Glutamatergic neuron (in vitro differentiated cells): ENCODE data around the gene POLR2A. TPM values are rescaled to one million over a fixed set of nuclear protein-coding genes. Genes with fewer than 3 reads are reported as not detected.

ENCODE experiments used
- DNase-seq: peaks from one replicate; pipeline ENCODE4 v3.0.0; 2022
- H3K27ac Mint-ChIP-seq: one replicate; pipeline ENCODE4 v1.8.0; 2020; ENCODE audit warnings: mild to moderate bottlenecking, mixed read lengths, inconsistent platforms; ENCODE audit not compliant: unreplicated experiment
- H3K27me3 Mint-ChIP-seq: one replicate; pipeline ENCODE4 v1.8.0; 2020; ENCODE audit warnings: mild to moderate bottlenecking, moderate library complexity, mixed read lengths, inconsistent platforms; ENCODE audit not compliant: unreplicated experiment
- H3K36me3 Mint-ChIP-seq: one replicate; pipeline ENCODE4 v1.8.0; 2020; ENCODE audit warnings: mild to moderate bottlenecking, mixed read lengths, inconsistent platforms; ENCODE audit not compliant: unreplicated experiment
- H3K4me1 Mint-ChIP-seq: one replicate; pipeline ENCODE4 v1.8.0; 2020; ENCODE audit warnings: mild to moderate bottlenecking, low read depth, mixed read lengths, inconsistent platforms; ENCODE audit not compliant: unreplicated experiment
- H3K4me3 Mint-ChIP-seq: one replicate; pipeline ENCODE4 v1.8.0; 2020; ENCODE audit warnings: mild to moderate bottlenecking, mixed read lengths, inconsistent platforms; ENCODE audit not compliant: unreplicated experiment
- H3K9me3 Mint-ChIP-seq: one replicate; pipeline ENCODE4 v1.8.0; 2020; ENCODE audit warnings: mild to moderate bottlenecking, moderate library complexity, mixed read lengths, inconsistent platforms; ENCODE audit not compliant: unreplicated experiment
- total RNA-seq: library from RNA; stranded (reverse); fragmentation: NEBNext Ultra II Directional; extraction: Animal tissue kit (Norgen Biotek cat#: 25700); gene quantifications from one replicate; pipeline ENCODE4 v1.2.1, GENCODE V29; 2021; ENCODE audit not compliant: unreplicated experiment
- TF ChIP-seq, protein P1 (sequence below): fragments of 200-600 bp; sonication (generic); IDR thresholded peaks from one replicate; pipeline ENCODE4 v1.5.0; 2021; ENCODE audit not compliant: partially characterized antibody, unreplicated experiment

The POLR2A gene
- total RNA-seq, 1 donor from 2014 or later, result 200 TPM

DNA sequence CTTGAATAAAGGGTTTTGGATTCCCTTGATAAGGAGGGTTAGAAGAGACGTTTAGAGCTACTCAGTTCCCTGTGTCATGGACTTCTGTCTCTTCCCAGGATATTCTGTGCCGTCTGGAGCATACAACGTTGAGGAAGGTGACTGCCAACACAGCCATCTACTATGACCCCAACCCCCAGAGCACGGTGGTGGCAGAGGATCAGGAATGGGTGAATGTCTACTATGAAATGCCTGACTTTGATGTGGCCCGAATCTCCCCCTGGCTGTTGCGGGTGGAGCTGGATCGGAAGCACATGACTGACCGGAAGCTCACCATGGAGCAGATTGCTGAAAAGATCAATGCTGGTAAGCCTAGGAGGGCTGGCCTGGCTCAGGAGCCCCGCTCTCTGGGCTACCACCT is 24.7 kb downstream of the POLR2A start:
- H3K36me3 Mint-ChIP-seq, result peaks cover 8% of the 10 kb centered on the region
- no peaks in the 10 kb centered on the region for H3K4me1 Mint-ChIP-seq
- no peak overlapping the region for H3K27ac Mint-ChIP-seq

GRCh38 chr17:7509937-7510336 is 25.8 kb downstream of the POLR2A start:
- Mint-ChIP-seq H3K4me1 (no peaks in the 10 kb centered on the region), H3K9me3 (peaks cover 8% of the 10 kb centered on the region), H3K4me3 (no peak overlapping the region), H3K36me3 (peaks cover 5% of the 10 kb centered on the region), H3K27me3 (peaks cover 2% of the 10 kb centered on the region), H3K27ac (no peak overlapping the region)
- TF ChIP-seq, protein P1, sequence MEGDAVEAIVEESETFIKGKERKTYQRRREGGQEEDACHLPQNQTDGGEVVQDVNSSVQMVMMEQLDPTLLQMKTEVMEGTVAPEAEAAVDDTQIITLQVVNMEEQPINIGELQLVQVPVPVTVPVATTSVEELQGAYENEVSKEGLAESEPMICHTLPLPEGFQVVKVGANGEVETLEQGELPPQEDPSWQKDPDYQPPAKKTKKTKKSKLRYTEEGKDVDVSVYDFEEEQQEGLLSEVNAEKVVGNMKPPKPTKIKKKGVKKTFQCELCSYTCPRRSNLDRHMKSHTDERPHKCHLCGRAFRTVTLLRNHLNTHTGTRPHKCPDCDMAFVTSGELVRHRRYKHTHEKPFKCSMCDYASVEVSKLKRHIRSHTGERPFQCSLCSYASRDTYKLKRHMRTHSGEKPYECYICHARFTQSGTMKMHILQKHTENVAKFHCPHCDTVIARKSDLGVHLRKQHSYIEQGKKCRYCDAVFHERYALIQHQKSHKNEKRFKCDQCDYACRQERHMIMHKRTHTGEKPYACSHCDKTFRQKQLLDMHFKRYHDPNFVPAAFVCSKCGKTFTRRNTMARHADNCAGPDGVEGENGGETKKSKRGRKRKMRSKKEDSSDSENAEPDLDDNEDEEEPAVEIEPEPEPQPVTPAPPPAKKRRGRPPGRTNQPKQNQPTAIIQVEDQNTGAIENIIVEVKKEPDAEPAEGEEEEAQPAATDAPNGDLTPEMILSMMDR, result no peak
- no peak for DNase-seq

More for the DNA sequence above, 24.7 kb downstream of the POLR2A start:
- H3K27me3 Mint-ChIP-seq, result peaks cover 2% of the 10 kb centered on the region
- H3K4me3 Mint-ChIP-seq, result no peak overlapping the region
- no peak for DNase-seq
- TF ChIP-seq, protein P1, result no peak
- peaks cover 8% of the 10 kb centered on the region for H3K9me3 Mint-ChIP-seq

- H3K36me3 Mint-ChIP-seq, result no peaks in the 10 kb centered on the region
Observed at GRCh38 chr17:7511108-7511507, 26.9 kb downstream of the POLR2A start.

GRCh38 chr17:7512105-7512504 is 27.9 kb downstream of the POLR2A start:
- H3K27me3 Mint-ChIP-seq, result peaks cover 2% of the 10 kb centered on the region
- no peaks in the 10 kb centered on the region for H3K4me1 Mint-ChIP-seq
- TF ChIP-seq, protein P1, result no peak
- no peak for DNase-seq
- H3K9me3 Mint-ChIP-seq, result peaks cover 6% of the 10 kb centered on the region
- no peak overlapping the region for H3K4me3 Mint-ChIP-seq
- H3K27ac Mint-ChIP-seq, result no peak overlapping the region
- H3K36me3 Mint-ChIP-seq, result no peaks in the 10 kb centered on the region

More at GRCh38 chr17:7511108-7511507, 26.9 kb downstream of the POLR2A start:
- Mint-ChIP-seq H3K27ac (no peak overlapping the region), H3K4me3 (no peak overlapping the region), H3K4me1 (no peaks in the 10 kb centered on the region), H3K9me3 (peaks cover 6% of the 10 kb centered on the region), H3K27me3 (peaks cover 2% of the 10 kb centered on the region)
- DNase-seq, result no peak
- TF ChIP-seq, protein P1, result no peak

DNA sequence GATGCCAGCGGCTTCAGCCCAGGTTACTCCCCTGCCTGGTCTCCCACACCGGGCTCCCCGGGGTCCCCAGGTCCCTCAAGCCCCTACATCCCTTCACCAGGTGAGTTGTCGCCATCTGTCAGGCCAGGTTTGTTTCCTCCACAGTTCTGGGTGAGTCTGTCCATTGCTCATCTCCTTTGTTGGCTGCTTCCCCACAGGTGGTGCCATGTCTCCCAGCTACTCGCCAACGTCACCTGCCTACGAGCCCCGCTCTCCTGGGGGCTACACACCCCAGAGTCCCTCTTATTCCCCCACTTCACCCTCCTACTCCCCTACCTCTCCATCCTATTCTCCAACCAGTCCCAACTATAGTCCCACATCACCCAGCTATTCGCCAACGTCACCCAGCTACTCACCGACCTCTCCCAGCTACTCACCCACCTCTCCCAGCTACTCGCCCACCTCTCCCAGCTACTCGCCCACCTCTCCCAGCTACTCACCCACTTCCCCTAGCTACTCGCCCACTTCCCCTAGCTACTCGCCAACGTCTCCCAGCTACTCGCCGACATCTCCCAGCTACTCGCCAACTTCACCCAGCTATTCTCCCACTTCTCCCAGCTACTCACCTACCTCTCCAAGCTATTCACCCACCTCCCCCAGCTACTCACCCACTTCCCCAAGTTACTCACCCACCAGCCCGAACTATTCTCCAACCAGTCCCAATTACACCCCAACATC is 28.8 kb downstream of the POLR2A start:
- no peak overlapping the region for H3K27ac Mint-ChIP-seq
- TF ChIP-seq, protein P1, result no peak
- H3K4me1 Mint-ChIP-seq, result no peaks in the 10 kb centered on the region
- DNase-seq, result no peak
- peaks cover 6% of the 10 kb centered on the region for H3K9me3 Mint-ChIP-seq
- peaks cover 2% of the 10 kb centered on the region for H3K27me3 Mint-ChIP-seq
- H3K36me3 Mint-ChIP-seq, result no peaks in the 10 kb centered on the region
- no peak overlapping the region for H3K4me3 Mint-ChIP-seq
